ENCODE measurements around the gene MORN1.

The MORN1 gene

GRCh38 chr1:2289607-2290006 lies 101.7 kb downstream of the MORN1 start:
- no peak for DNase-seq (ENCODE audit: low spot score)

GRCh38 chr1:2288816-2289536 lies 102.4 kb downstream of the MORN1 start:
- no peak for DNase-seq (ENCODE audit: low spot score)

- no peak for DNase-seq (ENCODE audit: low spot score)
These were observed 103.0 kb downstream of the MORN1 start for GRCh38 chr1:2288311-2288710.

- DNase-seq (ENCODE audit: low spot score), result no peak
These were observed 103.7 kb downstream of the MORN1 start for GRCh38 chr1:2287649-2288048.

- no peak for DNase-seq (ENCODE audit: low spot score)
These were observed 104.4 kb downstream of the MORN1 start for GRCh38 chr1:2286923-2287322.

GRCh38 chr1:2284932-2285331 lies 106.4 kb downstream of the MORN1 start:
- no peak for DNase-seq (ENCODE audit: low spot score)

- no peak for DNase-seq (ENCODE audit: low spot score)
These were observed 107.1 kb downstream of the MORN1 start for GRCh38 chr1:2283991-2284895.

GRCh38 chr1:2283371-2283990 lies 107.9 kb downstream of the MORN1 start:
- no peak for DNase-seq (ENCODE audit: low spot score)

- DNase-seq (ENCODE audit: low spot score), result no peak
These were observed 108.6 kb downstream of the MORN1 start for GRCh38 chr1:2282556-2283270.

- no peak for DNase-seq (ENCODE audit: low spot score)
These were observed 111.5 kb downstream of the MORN1 start for GRCh38 chr1:2279817-2280216.

GRCh38 chr1:2279210-2279639 lies 112.1 kb downstream of the MORN1 start:
- DNase-seq (ENCODE audit: low spot score), result no peak

GRCh38 chr1:2278591-2279209 lies 112.7 kb downstream of the MORN1 start:
- DNase-seq (ENCODE audit: low spot score), result no peak

- DNase-seq (ENCODE audit: low spot score), result no peak
These were observed 113.4 kb downstream of the MORN1 start for GRCh38 chr1:2277741-2278488.

- no peak for DNase-seq (ENCODE audit: low spot score)
These were observed 114.4 kb downstream of the MORN1 start for GRCh38 chr1:2276803-2277580.

- no peak for DNase-seq (ENCODE audit: low spot score)
These were observed 115.4 kb downstream of the MORN1 start for GRCh38 chr1:2275796-2276536.

GRCh38 chr1:2274929-2275475 lies 116.4 kb downstream of the MORN1 start:
- no peak for DNase-seq (ENCODE audit: low spot score)

GRCh38 chr1:2274231-2274928 lies 117.0 kb downstream of the MORN1 start:
- no peak for DNase-seq (ENCODE audit: low spot score)

GRCh38 chr1:2273401-2274090 lies 117.8 kb downstream of the MORN1 start:
- DNase-seq (ENCODE audit: low spot score), result no peak
